Neural progenitor cell (in vitro differentiated cells): ENCODE measurements around the gene GNAQ.

ENCODE experiments used
- CTCF ChIP-seq: fragments of 200-600 bp; sonication (generic); IDR thresholded peaks from 2 replicates; pipeline ENCODE4 v1.5.1; 2017; ENCODE audit warnings: antibody characterized with exemption, mild to moderate bottlenecking
- EZH2 ChIP-seq: fragments of 200-600 bp; sonication (generic); IDR thresholded peaks from 2 replicates; pipeline ENCODE4 v1.6.1; 2017; ENCODE audit warnings: antibody characterized with exemption, mild to moderate bottlenecking, moderate library complexity
- EZH2phosphoT487 ChIP-seq: fragments of 200-600 bp; sonication (generic); IDR thresholded peaks from 2 replicates; pipeline ENCODE4 v1.6.1; 2017; ENCODE audit warnings: antibody characterized with exemption

DNA sequence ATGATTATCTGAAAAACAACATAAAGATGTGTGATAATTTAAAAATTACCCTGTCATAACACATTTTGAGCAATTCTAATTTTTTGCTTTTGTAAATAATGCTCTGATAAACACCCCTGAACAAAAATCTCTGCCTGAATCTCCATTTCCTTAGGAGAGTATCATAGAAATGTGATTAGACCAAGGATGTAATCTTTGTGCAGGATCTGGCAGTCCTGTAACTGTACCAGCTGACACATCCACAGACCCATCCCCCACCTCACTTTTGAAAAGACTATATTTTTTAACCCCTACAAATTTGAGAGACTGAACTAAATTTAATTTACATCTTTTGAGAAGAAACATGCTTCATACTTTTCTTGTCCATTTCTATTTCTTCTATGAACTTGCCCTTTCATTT is 101.7 kb downstream of the GNAQ start:
- no peak for TF ChIP-seq CTCF
- no peak for TF ChIP-seq EZH2
- TF ChIP-seq EZH2phosphoT487 = no peak
